ENCODE measurements around the gene PLCD1.
"Not testable (repeated sequence)": the region's sequence is repeated elsewhere in the genome, so short reads cannot be mapped to it uniquely, and the experiment has no call there.

GRCh38 chr3:38077073-38077472 is 47.6 kb upstream of the PLCD1 start:
- TF ChIP-seq PBX3 (IDR thresholded peaks at IDR 0.05); CTCF (IDR thresholded peaks at IDR 0.05); RXRA (IDR thresholded peaks at IDR 0.05; ENCODE audit: borderline replicate concordance, low read depth); TAF1 (IDR thresholded peaks at IDR 0.05; ENCODE audit: borderline replicate concordance, low read depth, low read length); EZH2phosphoT487 (IDR thresholded peaks at IDR 0.05; ENCODE audit: borderline replicate concordance, low read depth): not testable (repeated sequence)
